Neural cell (in vitro differentiated cells): Measurements from ENCODE around the gene OVAAL. TPM values are rescaled to one million over a fixed set of nuclear protein-coding genes. Genes with fewer than 3 reads are reported as not detected.

Source experiments
- H2AFZ ChIP-seq: fragments of 200-600, 300-800 bp; sonication (generic), shearing (Covaris generic); 2 replicates; pipeline ENCODE4 v1.6.0; 2014; ENCODE audit warnings: low read depth, mild to moderate bottlenecking, antibody characterized with exemption, low read length, moderate library complexity
- H3F3A ChIP-seq: fragments of 200-600 bp; shearing (Covaris generic); 2 replicates; pipeline ENCODE4 v1.6.1; 2016; ENCODE audit warnings: mild to moderate bottlenecking, moderate library complexity, mixed read lengths, antibody characterized with exemption, low read length; ENCODE audit not compliant: insufficient read depth, poor library complexity, severe bottlenecking
- H3K27ac ChIP-seq: fragments of 200-600, 300-800 bp; sonication (generic), shearing (Covaris generic); 2 replicates; pipeline ENCODE4 v1.5.1; 2014; ENCODE audit warnings: mild to moderate bottlenecking, low read length, moderate library complexity
- H3K27me3 ChIP-seq: fragments of 300-800, 200-600 bp; sonication (generic), shearing (Covaris generic); 2 replicates; pipeline ENCODE4 v1.6.0; 2014; ENCODE audit warnings: mild to moderate bottlenecking, low read depth, low read length, moderate library complexity; ENCODE audit not compliant: insufficient read depth
- H3K36me3 ChIP-seq: fragments of 300-800, 200-600 bp; sonication (generic), shearing (Covaris generic); 2 replicates; pipeline ENCODE4 v1.5.1; 2014; ENCODE audit warnings: mild to moderate bottlenecking, antibody characterized with exemption, low read length, moderate library complexity; ENCODE audit not compliant: insufficient read depth
- H3K4me2 ChIP-seq: fragments of 300-800, 200-600 bp; sonication (generic), shearing (Covaris generic); 2 replicates; pipeline ENCODE4 v1.6.0; 2014; ENCODE audit warnings: mild to moderate bottlenecking, low read length
- H3K4me3 ChIP-seq: fragments of 300-800, 200-600 bp; sonication (generic), shearing (Covaris generic); 2 replicates; pipeline ENCODE4 v1.5.1; 2014; ENCODE audit warnings: mild to moderate bottlenecking, low read length, moderate library complexity
- H3K79me2 ChIP-seq: fragments of 200-600 bp; shearing (Covaris generic); replicated peaks from 2 replicates; pipeline ENCODE4 v1.6.0; 2014; ENCODE audit warnings: mild to moderate bottlenecking, low read length, moderate library complexity; ENCODE audit not compliant: insufficient read depth
- H3K9ac ChIP-seq: fragments of 300-800, 200-600 bp; sonication (generic), shearing (Covaris generic); 2 replicates; pipeline ENCODE4 v1.6.1; 2016; ENCODE audit warnings: mild to moderate bottlenecking, low read length, mixed read lengths
- H3K9me2 ChIP-seq: fragments of 200-600 bp; shearing (Covaris generic); 2 replicates; pipeline ENCODE4 v1.6.1; 2016; ENCODE audit warnings: mild to moderate bottlenecking, low read length, mixed read lengths; ENCODE audit not compliant: insufficient read depth
- H3K9me3 ChIP-seq: fragments of 200-600, 300-800 bp; sonication (generic), shearing (Covaris generic); 2 replicates; pipeline ENCODE4 v1.6.1; 2016; ENCODE audit warnings: mild to moderate bottlenecking, mixed run types, low read length, moderate library complexity, mixed read lengths
- H4K20me1 ChIP-seq: fragments of 200-600 bp; shearing (Covaris generic); 2 replicates; pipeline ENCODE4 v1.6.1; 2016; ENCODE audit warnings: mild to moderate bottlenecking, mixed run types; ENCODE audit not compliant: insufficient read depth
- CTCF ChIP-seq: fragments of 450-650 bp; IDR thresholded peaks from 2 replicates; pipeline ENCODE4 v1.5.1; 2014; ENCODE audit warnings: antibody characterized with exemption, mild to moderate bottlenecking, moderate library complexity; ENCODE audit not compliant: poor library complexity, severe bottlenecking
- EP300 ChIP-seq: fragments of 450-650 bp; conservative IDR thresholded peaks from 2 replicates; pipeline ENCODE4 v1.6.1; 2014; ENCODE audit warnings: antibody characterized with exemption, mild to moderate bottlenecking, moderate library complexity; ENCODE audit not compliant: poor library complexity, severe bottlenecking
- EZH2 ChIP-seq: fragments of 200-600, 300-800 bp; shearing (Covaris generic), sonication (generic); IDR thresholded peaks from 2 replicates; pipeline ENCODE4 v1.6.1; 2014; ENCODE audit warnings: antibody characterized with exemption, low read length, borderline replicate concordance, mild to moderate bottlenecking; ENCODE audit not compliant: insufficient read depth, poor library complexity, severe bottlenecking
- MXI1 ChIP-seq: fragments of 450-650 bp; conservative IDR thresholded peaks from 2 replicates; pipeline ENCODE4 v1.6.1; 2014; ENCODE audit warnings: antibody characterized with exemption, mild to moderate bottlenecking; ENCODE audit not compliant: poor library complexity, severe bottlenecking
- POLR2AphosphoS5 ChIP-seq: IDR thresholded peaks from 2 replicates; pipeline ENCODE4 v1.6.1; 2012
- RAD21 ChIP-seq: fragments of 450-650 bp; conservative IDR thresholded peaks from 2 replicates; pipeline ENCODE4 v1.6.1; 2014; ENCODE audit warnings: antibody characterized with exemption, mild to moderate bottlenecking, moderate library complexity
- REST ChIP-seq: IDR thresholded peaks from 2 replicates; pipeline ENCODE4 v1.6.1; 2012; ENCODE audit warnings: borderline replicate concordance
- SMC3 ChIP-seq: fragments of 450-650 bp; conservative IDR thresholded peaks from 2 replicates; pipeline ENCODE4 v1.6.1; 2014; ENCODE audit warnings: antibody characterized with exemption, mild to moderate bottlenecking, moderate library complexity; ENCODE audit not compliant: poor library complexity
- TAF1 ChIP-seq: IDR thresholded peaks from 2 replicates; pipeline ENCODE4 v1.6.1; 2012; ENCODE audit warnings: low read depth
- polyA plus RNA-seq: library from polyadenylated mRNA; depleted of rRNA; stranded (reverse); fragments of >200 nt; gene quantifications from 2 replicates; pipeline ENCODE4 v1.2.3, GENCODE V29; 2014

The OVAAL gene
- polyA plus RNA-seq, 1 donor from 2014 or later = not detected

DNA sequence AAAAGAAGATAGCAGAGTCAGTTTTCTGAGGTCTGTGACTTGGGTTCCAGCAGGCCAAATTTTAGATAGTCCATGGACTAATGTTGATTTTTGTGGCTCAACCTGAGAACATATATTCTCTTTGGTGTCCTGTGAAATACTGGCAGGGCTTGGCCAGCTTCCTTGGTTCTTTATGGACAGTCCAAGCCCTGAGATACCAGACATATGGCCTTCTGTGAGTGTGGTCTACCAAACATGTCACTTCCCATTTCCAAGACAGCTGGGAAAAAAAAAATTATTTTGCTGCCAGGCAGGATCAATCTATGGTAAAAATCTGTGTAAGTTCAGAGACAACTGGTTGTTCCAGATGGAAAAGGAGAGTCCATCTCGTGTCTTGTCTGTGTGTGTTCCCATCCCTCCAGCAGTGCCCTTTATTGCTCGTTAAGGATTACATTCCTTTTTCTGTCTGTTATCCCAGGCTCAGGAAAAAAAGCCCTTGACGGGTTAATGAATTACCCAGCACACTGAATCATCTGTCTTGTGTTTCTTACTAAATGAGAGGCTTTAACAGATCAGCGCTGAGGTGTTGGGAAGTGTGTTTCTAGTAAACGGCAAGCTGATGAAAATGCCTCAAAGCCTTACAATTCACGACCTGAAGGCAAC lies 39.7 kb downstream of the OVAAL start:
- no peaks in the 10 kb centered on the region for H3K9me3 ChIP-seq
- no peak overlapping the region for H3K9ac ChIP-seq
- no peak overlapping the region for H3K4me3 ChIP-seq
- no peaks in the 10 kb centered on the region for H3K36me3 ChIP-seq
- H3K79me2 ChIP-seq = no peaks in the 10 kb centered on the region
- TF ChIP-seq POLR2AphosphoS5 (no peak), RAD21 (no peak), MXI1 (no peak), SMC3 (no peak), CTCF (no peak), REST (no peak), EP300 (no peak), TAF1 (no peak), EZH2 (no peak)
- H3K27me3 ChIP-seq = no peaks in the 10 kb centered on the region
- no peaks in the 10 kb centered on the region for H4K20me1 ChIP-seq
- no peaks in the 10 kb centered on the region for H3F3A ChIP-seq
- no peaks in the 10 kb centered on the region for H3K9me2 ChIP-seq
- no peak overlapping the region for H3K4me2 ChIP-seq
- H3K27ac ChIP-seq = peak overlapping the region; percentile 26
- no peak overlapping the region for H2AFZ ChIP-seq

- H4K20me1 ChIP-seq = no peaks in the 10 kb centered on the region
- H3K36me3 ChIP-seq = no peaks in the 10 kb centered on the region
- H3K9me3 ChIP-seq = no peaks in the 10 kb centered on the region
- H3K4me3 ChIP-seq = no peak overlapping the region
- H3K27me3 ChIP-seq = no peaks in the 10 kb centered on the region
- no peaks in the 10 kb centered on the region for H3F3A ChIP-seq
- H3K9me2 ChIP-seq = no peaks in the 10 kb centered on the region
- no peak overlapping the region for H3K4me2 ChIP-seq
- no peak overlapping the region for H3K9ac ChIP-seq
- H3K79me2 ChIP-seq = no peaks in the 10 kb centered on the region
- no peak overlapping the region for H2AFZ ChIP-seq
- TF ChIP-seq RAD21 = no peak
- H3K27ac ChIP-seq = no peak overlapping the region
Measured at GRCh38 chr1:180600343-180600742, 41.6 kb downstream of the OVAAL start.

GRCh38 chr1:180601512-180601911 lies 42.7 kb downstream of the OVAAL start:
- Histone ChIP-seq H3K9ac (no peak overlapping the region), H3K9me2 (no peaks in the 10 kb centered on the region), H3K4me2 (no peak overlapping the region), H2AFZ (no peak overlapping the region), H3K9me3 (no peaks in the 10 kb centered on the region), H3K4me3 (no peak overlapping the region), H4K20me1 (no peaks in the 10 kb centered on the region), H3K36me3 (no peaks in the 10 kb centered on the region), H3F3A (no peaks in the 10 kb centered on the region), H3K27ac (no peak overlapping the region), H3K27me3 (no peaks in the 10 kb centered on the region), H3K79me2 (no peaks in the 10 kb centered on the region)
- TF ChIP-seq SMC3 = no peak
- no peak for TF ChIP-seq TAF1
- no peak for TF ChIP-seq MXI1
- TF ChIP-seq EZH2 = no peak
- TF ChIP-seq RAD21 = no peak
- no peak for TF ChIP-seq EP300
- TF ChIP-seq REST = no peak
- TF ChIP-seq POLR2AphosphoS5 = no peak
- TF ChIP-seq CTCF = no peak
